Muscle layer of duodenum (tissue), 2 donors: ENCODE measurements around the gene MAN2A1.
A peak's percentile ranks its signal among the peaks of the same experiment; 100 is the strongest.

Experiments
- H3K27ac ChIP-seq: one replicate; pipeline ENCODE4 v1.7.0; 2013; ENCODE audit warnings: mild to moderate bottlenecking, low read length
- H3K27me3 ChIP-seq: one replicate; pipeline ENCODE4 v1.7.0; 2013; ENCODE audit warnings: low read depth, mild to moderate bottlenecking, control low read depth, low read length
- H3K36me3 ChIP-seq, 2 donors: one replicate each; pipeline ENCODE4 v1.7.0; 2013; ENCODE audit warnings: low read length in 2 of 2, control low read depth in 1 of 2, mild to moderate bottlenecking in 1 of 2; ENCODE audit not compliant: insufficient read depth in 2 of 2, control insufficient read depth in 1 of 2
- H3K4me1 ChIP-seq, 2 donors: one replicate each; pipeline ENCODE4 v1.7.0; 2013; ENCODE audit warnings: low read length in 2 of 2, mild to moderate bottlenecking in 2 of 2, control low read depth in 1 of 2, moderate library complexity in 1 of 2; ENCODE audit not compliant: insufficient read depth in 2 of 2, control insufficient read depth in 1 of 2
- H3K4me3 ChIP-seq, 2 donors: one replicate each; pipeline ENCODE4 v1.7.0; 2013; ENCODE audit warnings: low read length in 2 of 2, low read depth in 1 of 2, mild to moderate bottlenecking in 1 of 2
- H3K9me3 ChIP-seq, 2 donors: one replicate each; pipeline ENCODE4 v1.7.0; 2013; ENCODE audit warnings: low read length in 2 of 2, control low read depth in 1 of 2, mild to moderate bottlenecking in 1 of 2; ENCODE audit not compliant: control insufficient read depth in 1 of 2
- donor health status: healthy.

MAN2A1 gene

DNA sequence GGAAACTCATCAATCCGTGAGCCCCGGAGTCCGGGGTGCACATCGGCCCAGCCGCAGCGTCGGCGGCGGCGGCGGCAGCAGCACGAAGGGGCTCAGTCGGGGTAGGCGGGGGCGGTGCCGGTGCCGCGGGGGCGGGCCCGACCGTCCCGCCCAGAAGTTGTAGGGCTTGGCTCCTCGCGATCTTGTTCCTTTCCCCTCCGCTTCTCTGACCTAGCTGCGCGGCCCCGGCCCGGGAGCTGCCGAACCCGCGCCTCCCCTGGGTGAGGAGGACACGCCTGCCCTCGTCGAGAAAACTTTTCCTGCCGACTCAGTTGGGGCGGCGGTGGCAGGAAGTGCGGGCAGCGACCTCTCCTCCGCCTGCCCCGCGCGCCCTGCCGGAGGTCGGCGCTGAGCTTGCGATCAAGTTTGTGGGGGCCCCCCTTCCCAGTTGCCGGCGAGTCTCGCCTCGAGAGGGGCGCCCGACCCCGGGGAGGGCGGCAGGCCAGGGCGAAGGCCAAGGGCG lies at the start of gene MAN2A1:
Gene MAN2A1 (plus strand): TSS at position 188 of the 502 bp plus-strand sequence. CDS start 491 bp downstream, outside the sequence.
- Histone ChIP-seq H3K9me3 (peaks cover 4 to 6% of the 10 kb centered on the region in 2 donors), H3K4me3 (peak within 1 kb of the TSS; percentile 59 to 96), H3K4me1 (peaks cover 8 to 28% of the 10 kb centered on the region in 2 donors), H3K36me3 (no peaks in the 10 kb centered on the region), H3K27me3 (no peaks in the 10 kb centered on the region), H3K27ac (peak within 1 kb of the TSS; percentile 91)

DNA sequence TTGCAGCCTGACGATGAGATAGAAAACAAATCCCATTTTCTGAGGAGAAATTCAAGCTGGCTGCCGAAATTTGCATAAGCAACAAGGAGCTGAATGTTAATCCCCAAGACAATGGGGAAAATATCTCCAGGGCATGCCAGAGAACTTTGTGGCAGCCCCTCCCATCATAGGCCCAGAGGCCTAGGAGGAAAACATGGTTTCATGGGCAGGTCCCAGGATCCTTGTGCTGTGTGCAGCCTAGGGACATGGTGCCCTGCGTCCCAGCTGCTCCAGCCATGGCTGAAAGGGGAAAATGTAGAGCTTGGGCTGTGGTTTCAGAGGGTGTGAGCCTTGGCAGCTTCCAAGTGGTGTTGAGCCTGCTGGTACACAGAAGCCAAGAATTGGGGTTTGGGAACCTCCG lies 48.8 kb upstream of the MAN2A1 start:
- no peaks in the 10 kb centered on the region for H3K36me3 ChIP-seq
- H3K4me1 ChIP-seq = no peaks in the 10 kb centered on the region
- H3K4me3 ChIP-seq = no peak overlapping the region
- H3K27me3 ChIP-seq = no peaks in the 10 kb centered on the region
- H3K27ac ChIP-seq = no peak overlapping the region
- no peaks in the 10 kb centered on the region for H3K9me3 ChIP-seq

GRCh38 chr5:109643791-109644350 lies 45.9 kb upstream of the MAN2A1 start:
- Histone ChIP-seq H3K4me1 (no peaks in the 10 kb centered on the region), H3K27me3 (no peaks in the 10 kb centered on the region), H3K27ac (no peak overlapping the region), H3K4me3 (no peak overlapping the region), H3K9me3 (no peaks in the 10 kb centered on the region), H3K36me3 (no peaks in the 10 kb centered on the region)

GRCh38 chr5:109644829-109645228 lies 44.9 kb upstream of the MAN2A1 start:
- Histone ChIP-seq H3K9me3 (no peaks in the 10 kb centered on the region), H3K27me3 (no peaks in the 10 kb centered on the region), H3K4me3 (no peak overlapping the region), H3K27ac (no peak overlapping the region), H3K36me3 (no peaks in the 10 kb centered on the region), H3K4me1 (peaks cover 0 to 3% of the 10 kb centered on the region in 2 donors)

- Histone ChIP-seq H3K4me3 (no peak overlapping the region), H3K4me1 (peaks cover 0 to 3% of the 10 kb centered on the region in 2 donors), H3K27me3 (no peaks in the 10 kb centered on the region), H3K36me3 (no peaks in the 10 kb centered on the region), H3K27ac (no peak overlapping the region), H3K9me3 (no peaks in the 10 kb centered on the region)
These were observed 44.0 kb upstream of the MAN2A1 start for GRCh38 chr5:109645707-109646192.

DNA sequence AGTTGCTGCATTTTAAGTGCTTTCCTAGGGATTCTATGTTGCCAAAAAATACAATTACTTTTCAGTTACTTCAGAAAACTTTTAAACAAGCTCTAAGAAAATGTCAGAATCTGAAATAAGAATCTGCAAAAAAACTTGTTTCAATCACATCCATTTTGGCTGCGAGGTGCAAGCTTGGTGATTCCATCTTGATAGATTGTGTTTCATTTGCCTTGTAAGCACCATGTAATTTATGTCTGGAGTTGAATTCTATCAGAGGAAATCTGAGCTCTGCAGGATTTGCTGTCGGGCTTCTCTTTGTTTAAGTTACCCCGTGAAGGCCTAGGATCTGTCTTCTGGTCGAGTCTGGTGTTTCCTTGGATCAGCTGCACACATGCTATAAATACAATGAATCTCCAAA lies 40.4 kb upstream of the MAN2A1 start:
- no peaks in the 10 kb centered on the region for H3K27me3 ChIP-seq
- no peak overlapping the region for H3K4me3 ChIP-seq
- H3K36me3 ChIP-seq = no peaks in the 10 kb centered on the region
- no peak overlapping the region for H3K27ac ChIP-seq
- H3K9me3 ChIP-seq = no peaks in the 10 kb centered on the region
- H3K4me1 ChIP-seq = peaks cover 0 to 3% of the 10 kb centered on the region in 2 donors

GRCh38 chr5:109650493-109650892 lies 39.2 kb upstream of the MAN2A1 start:
- no peaks in the 10 kb centered on the region for H3K9me3 ChIP-seq

GRCh38 chr5:109652096-109652495 lies 37.6 kb upstream of the MAN2A1 start:
- H3K9me3 ChIP-seq = no peaks in the 10 kb centered on the region
- H3K27me3 ChIP-seq = no peaks in the 10 kb centered on the region
- no peak overlapping the region for H3K4me3 ChIP-seq
- no peak overlapping the region for H3K27ac ChIP-seq
- H3K4me1 ChIP-seq = peaks cover 0 to 8% of the 10 kb centered on the region in 2 donors
- no peaks in the 10 kb centered on the region for H3K36me3 ChIP-seq

More at GRCh38 chr5:109650493-109650892, 39.2 kb upstream of the MAN2A1 start:
- H3K4me3 ChIP-seq = no peak overlapping the region
- no peak overlapping the region for H3K27ac ChIP-seq
- peaks cover 0 to 3% of the 10 kb centered on the region in 2 donors for H3K4me1 ChIP-seq
- H3K27me3 ChIP-seq = no peaks in the 10 kb centered on the region
- H3K36me3 ChIP-seq = no peaks in the 10 kb centered on the region

DNA sequence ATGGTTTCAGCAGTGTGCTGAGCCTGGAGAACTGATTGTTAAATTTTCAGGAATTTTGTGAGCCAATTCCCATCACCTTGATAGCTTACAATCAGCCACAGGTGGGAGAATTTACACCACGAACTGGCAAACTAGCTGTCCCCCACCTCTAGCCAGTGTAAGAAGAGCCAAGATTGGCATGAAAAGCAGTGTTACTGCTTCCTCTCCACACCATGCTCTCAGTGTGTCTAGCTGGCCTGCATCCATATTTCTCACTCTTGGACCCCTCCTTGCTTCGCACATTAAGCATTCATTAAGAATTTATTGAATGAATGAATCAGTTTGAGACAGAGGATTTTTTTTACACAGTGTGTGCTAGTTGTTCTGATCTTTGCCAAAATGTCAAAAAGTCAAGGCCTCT lies 36.7 kb upstream of the MAN2A1 start:
- Histone ChIP-seq H3K4me3 (no peak overlapping the region), H3K27me3 (no peaks in the 10 kb centered on the region), H3K9me3 (no peaks in the 10 kb centered on the region), H3K27ac (no peak overlapping the region), H3K4me1 (peaks cover 0 to 8% of the 10 kb centered on the region in 2 donors), H3K36me3 (no peaks in the 10 kb centered on the region)

DNA sequence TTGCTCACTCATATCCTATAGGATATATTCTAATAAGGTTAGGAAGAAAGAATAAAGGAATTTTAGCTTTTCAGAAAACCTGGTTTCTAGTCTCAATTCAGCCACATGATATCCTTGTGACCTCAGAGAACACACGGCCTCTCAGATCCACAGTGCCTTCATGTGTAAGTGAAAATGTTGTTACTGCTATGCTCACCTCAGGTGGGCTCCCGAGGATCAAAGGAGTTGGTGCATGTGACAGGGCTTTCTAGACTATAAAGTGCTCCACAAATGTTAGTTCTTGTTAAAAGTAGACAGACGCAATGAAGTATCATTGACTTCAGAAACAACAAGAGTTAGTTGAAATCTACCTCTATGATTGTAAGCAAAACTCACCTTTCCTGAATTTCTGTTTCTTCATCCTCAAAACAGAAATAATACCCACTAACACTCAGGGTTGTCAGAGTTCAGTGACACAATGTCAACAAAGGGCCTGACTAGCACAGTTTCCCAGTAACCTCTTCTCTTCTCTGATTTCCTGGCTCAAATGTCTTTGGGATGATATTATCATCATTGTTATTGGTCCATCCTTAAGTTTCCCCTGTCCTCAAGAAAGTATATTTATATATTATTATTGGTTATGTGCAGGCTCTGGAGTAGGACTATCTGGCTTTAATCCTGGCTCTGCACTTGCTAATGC lies 36.0 kb upstream of the MAN2A1 start:
- no peaks in the 10 kb centered on the region for H3K36me3 ChIP-seq
- H3K9me3 ChIP-seq = no peaks in the 10 kb centered on the region

DNA sequence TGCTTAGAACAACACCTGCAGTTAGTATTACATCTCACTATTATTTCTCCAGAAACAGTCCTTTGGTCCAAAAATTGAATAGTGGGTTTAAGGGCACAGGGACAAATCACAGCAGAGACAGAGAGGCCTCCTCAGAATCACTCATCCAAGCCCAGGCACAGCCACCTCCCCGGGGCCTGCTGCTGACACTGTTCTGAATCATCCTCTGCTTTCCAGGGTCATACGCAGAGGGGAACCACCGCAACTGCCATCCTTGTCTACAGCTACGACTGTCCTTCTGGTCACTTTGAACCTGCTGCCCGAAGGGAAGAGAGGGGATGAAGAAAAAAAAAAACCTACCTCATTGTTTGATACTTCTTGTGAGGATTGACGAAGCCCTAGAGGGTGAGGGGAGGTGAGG lies 35.3 kb upstream of the MAN2A1 start:
- no peaks in the 10 kb centered on the region for H3K9me3 ChIP-seq
- no peak overlapping the region for H3K4me3 ChIP-seq
- no peaks in the 10 kb centered on the region for H3K27me3 ChIP-seq
- no peak overlapping the region for H3K27ac ChIP-seq
- no peaks in the 10 kb centered on the region for H3K36me3 ChIP-seq
- H3K4me1 ChIP-seq = peaks cover 0 to 7% of the 10 kb centered on the region in 2 donors

More for the DNA sequence above, 36.0 kb upstream of the MAN2A1 start:
- Histone ChIP-seq H3K27ac (no peak overlapping the region), H3K4me1 (peaks cover 0 to 8% of the 10 kb centered on the region in 2 donors), H3K4me3 (no peak overlapping the region), H3K27me3 (no peaks in the 10 kb centered on the region)
